Measurements from ENCODE around the gene CALCB.

GRCh38 chr11:15119826-15120225, 46.4 kb downstream of the CALCB start:
- TF ChIP-seq POLR2A (IDR thresholded peaks at IDR 0.05) = no peak
- TF ChIP-seq CTCF (IDR thresholded peaks at IDR 0.05) = no peak

Measured in vagina (tissue), 2 donors.